ENCODE results near the gene XRCC3.
"Not testable (repeated sequence)": the region's sequence is repeated elsewhere in the genome, so short reads cannot be mapped to it uniquely, and the experiment has no call there.

XRCC3 gene

GRCh38 chr14:103696466-103697071 lies 18.7 kb downstream of the XRCC3 start:
- ATAC-seq (replicated peaks) (no peak), DNase-seq (no peak)
- Mint-ChIP-seq H3K9me3 (no peaks in the 10 kb centered on the region), H3K4me1 (ENCODE audit: low read depth in 2 of 2) (peaks cover 3 to 9% of the 10 kb centered on the region in 2 donors), H3K4me3 (no peak overlapping the region), H3K36me3 (ENCODE audit: insufficient read depth) (peaks cover 28% of the 10 kb centered on the region), H3K27ac (peak overlapping the region in 1 of 2 donors; percentile 29), H3K27me3 (no peaks in the 10 kb centered on the region)

- no peaks in the 10 kb centered on the region for H3K27me3 Mint-ChIP-seq
- peaks cover 3 to 9% of the 10 kb centered on the region in 2 donors for H3K4me1 Mint-ChIP-seq (ENCODE audit: low read depth in 2 of 2)
- DNase-seq = no peak
- no peak for ATAC-seq (replicated peaks)
- peak overlapping the region in 1 of 2 donors; percentile 29 for H3K27ac Mint-ChIP-seq
- no peak overlapping the region for H3K4me3 Mint-ChIP-seq
- H3K9me3 Mint-ChIP-seq = no peaks in the 10 kb centered on the region
- H3K36me3 Mint-ChIP-seq (ENCODE audit: insufficient read depth) = peaks cover 31% of the 10 kb centered on the region
Measured at GRCh38 chr14:103696070-103696402, 19.2 kb downstream of the XRCC3 start.

- peaks cover 3 to 9% of the 10 kb centered on the region in 2 donors for H3K4me1 Mint-ChIP-seq (ENCODE audit: low read depth in 2 of 2)
- DNase-seq (no peak), ATAC-seq (replicated peaks) (no peak)
- no peak overlapping the region for H3K4me3 Mint-ChIP-seq
- H3K36me3 Mint-ChIP-seq (ENCODE audit: insufficient read depth) = peaks cover 35% of the 10 kb centered on the region
- H3K27me3 Mint-ChIP-seq = no peaks in the 10 kb centered on the region
- H3K9me3 Mint-ChIP-seq = no peaks in the 10 kb centered on the region
- H3K27ac Mint-ChIP-seq = no peak overlapping the region
Measured at GRCh38 chr14:103695296-103696069, 19.8 kb downstream of the XRCC3 start.

DNA sequence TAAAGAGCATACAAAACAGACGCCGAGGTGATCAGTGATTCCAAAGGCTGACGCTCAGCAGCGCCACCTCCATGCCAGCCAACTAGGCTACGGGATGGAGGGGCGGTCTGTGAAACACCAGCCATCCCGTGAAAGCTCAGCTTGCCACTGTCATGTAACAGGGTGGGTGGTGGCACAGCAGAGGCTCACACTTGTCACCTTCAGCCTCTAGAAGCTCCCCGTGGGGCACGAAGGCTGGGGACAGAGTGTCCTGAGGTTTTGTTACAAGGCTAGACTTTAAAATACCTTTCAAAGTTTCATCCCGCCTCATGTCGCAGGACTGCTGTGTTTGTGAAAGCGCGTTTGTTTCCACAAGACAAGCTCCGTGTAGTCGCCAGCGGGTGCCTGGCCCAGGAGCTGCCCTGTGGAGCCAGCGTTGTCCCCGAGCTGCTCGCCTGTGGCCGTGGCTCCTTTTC lies 20.7 kb downstream of the XRCC3 start:
- Mint-ChIP-seq H3K36me3 (ENCODE audit: insufficient read depth) (peaks cover 33% of the 10 kb centered on the region), H3K9me3 (no peaks in the 10 kb centered on the region), H3K27ac (no peak overlapping the region), H3K4me3 (no peak overlapping the region), H3K27me3 (no peaks in the 10 kb centered on the region), H3K4me1 (ENCODE audit: low read depth in 2 of 2) (peaks cover 4 to 8% of the 10 kb centered on the region in 2 donors)
- DNase-seq (no peak), ATAC-seq (replicated peaks) (no peak)

GRCh38 chr14:103693515-103693914 lies 21.7 kb downstream of the XRCC3 start:
- Mint-ChIP-seq H3K27me3 (no peaks in the 10 kb centered on the region), H3K9me3 (no peaks in the 10 kb centered on the region), H3K36me3 (ENCODE audit: insufficient read depth) (peaks cover 34% of the 10 kb centered on the region), H3K27ac (peak overlapping the region in 1 of 2 donors; percentile 29), H3K4me3 (no peak overlapping the region), H3K4me1 (ENCODE audit: low read depth in 2 of 2) (peaks cover 6 to 8% of the 10 kb centered on the region in 2 donors)
- ATAC-seq (replicated peaks) = no peak
- DNase-seq = no peak

- DNase-seq (no peak), ATAC-seq (replicated peaks) (no peak)
- H3K9me3 Mint-ChIP-seq = no peaks in the 10 kb centered on the region
- no peak overlapping the region for H3K27ac Mint-ChIP-seq
- H3K36me3 Mint-ChIP-seq (ENCODE audit: insufficient read depth) = peaks cover 40% of the 10 kb centered on the region
- H3K4me3 Mint-ChIP-seq = no peak overlapping the region
- H3K27me3 Mint-ChIP-seq = no peaks in the 10 kb centered on the region
- H3K4me1 Mint-ChIP-seq (ENCODE audit: low read depth in 2 of 2) = peaks cover 6 to 9% of the 10 kb centered on the region in 2 donors
Measured at GRCh38 chr14:103692871-103693270, 22.4 kb downstream of the XRCC3 start.

GRCh38 chr14:103692159-103692558 lies 23.1 kb downstream of the XRCC3 start:
- no peaks in the 10 kb centered on the region for H3K9me3 Mint-ChIP-seq
- H3K36me3 Mint-ChIP-seq (ENCODE audit: insufficient read depth) = peaks cover 47% of the 10 kb centered on the region
- DNase-seq (no peak), ATAC-seq (replicated peaks) (no peak)
- H3K27me3 Mint-ChIP-seq = no peaks in the 10 kb centered on the region
- H3K4me3 Mint-ChIP-seq = no peak overlapping the region
- H3K27ac Mint-ChIP-seq = peak overlapping the region in 1 of 2 donors; percentile 35
- peaks cover 6 to 9% of the 10 kb centered on the region in 2 donors for H3K4me1 Mint-ChIP-seq (ENCODE audit: low read depth in 2 of 2)

GRCh38 chr14:103691655-103692054 lies 23.6 kb downstream of the XRCC3 start:
- H3K27me3 Mint-ChIP-seq; H3K4me1 Mint-ChIP-seq (ENCODE audit: low read depth in 2 of 2); DNase-seq; H3K4me3 Mint-ChIP-seq; H3K9me3 Mint-ChIP-seq; ATAC-seq (replicated peaks): not testable (repeated sequence)
- Mint-ChIP-seq H3K27ac (peak overlapping the region; percentile 35), H3K36me3 (ENCODE audit: insufficient read depth) (peaks cover 52% of the 10 kb centered on the region)

DNA sequence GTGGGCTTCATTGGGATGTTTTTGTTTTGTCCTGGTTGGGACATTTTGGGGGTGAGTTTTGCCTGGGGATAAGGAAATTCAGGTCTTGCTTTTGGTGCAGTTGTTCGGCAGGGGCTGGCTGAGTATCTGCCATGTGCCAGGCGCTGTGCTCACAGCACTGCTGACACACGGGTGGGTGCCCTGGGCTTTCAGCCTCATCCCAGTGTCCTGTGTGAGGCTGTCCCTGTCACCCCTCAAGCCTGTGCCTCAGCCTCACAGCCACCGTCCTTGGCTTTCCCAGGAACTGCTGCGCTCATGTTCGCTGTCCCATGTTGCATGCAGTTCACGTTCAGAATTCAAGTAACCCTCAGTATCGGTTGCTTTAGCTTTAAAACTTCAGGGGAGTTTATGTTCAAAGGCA lies 24.9 kb downstream of the XRCC3 start:
- Mint-ChIP-seq H3K36me3 (ENCODE audit: insufficient read depth) (peaks cover 65% of the 10 kb centered on the region), H3K27ac (no peak overlapping the region), H3K4me1 (ENCODE audit: low read depth in 2 of 2) (peaks cover 3 to 4% of the 10 kb centered on the region in 2 donors), H3K4me3 (no peak overlapping the region), H3K27me3 (no peaks in the 10 kb centered on the region), H3K9me3 (no peaks in the 10 kb centered on the region)
- no peak for ATAC-seq (replicated peaks)
- DNase-seq = no peak

DNA sequence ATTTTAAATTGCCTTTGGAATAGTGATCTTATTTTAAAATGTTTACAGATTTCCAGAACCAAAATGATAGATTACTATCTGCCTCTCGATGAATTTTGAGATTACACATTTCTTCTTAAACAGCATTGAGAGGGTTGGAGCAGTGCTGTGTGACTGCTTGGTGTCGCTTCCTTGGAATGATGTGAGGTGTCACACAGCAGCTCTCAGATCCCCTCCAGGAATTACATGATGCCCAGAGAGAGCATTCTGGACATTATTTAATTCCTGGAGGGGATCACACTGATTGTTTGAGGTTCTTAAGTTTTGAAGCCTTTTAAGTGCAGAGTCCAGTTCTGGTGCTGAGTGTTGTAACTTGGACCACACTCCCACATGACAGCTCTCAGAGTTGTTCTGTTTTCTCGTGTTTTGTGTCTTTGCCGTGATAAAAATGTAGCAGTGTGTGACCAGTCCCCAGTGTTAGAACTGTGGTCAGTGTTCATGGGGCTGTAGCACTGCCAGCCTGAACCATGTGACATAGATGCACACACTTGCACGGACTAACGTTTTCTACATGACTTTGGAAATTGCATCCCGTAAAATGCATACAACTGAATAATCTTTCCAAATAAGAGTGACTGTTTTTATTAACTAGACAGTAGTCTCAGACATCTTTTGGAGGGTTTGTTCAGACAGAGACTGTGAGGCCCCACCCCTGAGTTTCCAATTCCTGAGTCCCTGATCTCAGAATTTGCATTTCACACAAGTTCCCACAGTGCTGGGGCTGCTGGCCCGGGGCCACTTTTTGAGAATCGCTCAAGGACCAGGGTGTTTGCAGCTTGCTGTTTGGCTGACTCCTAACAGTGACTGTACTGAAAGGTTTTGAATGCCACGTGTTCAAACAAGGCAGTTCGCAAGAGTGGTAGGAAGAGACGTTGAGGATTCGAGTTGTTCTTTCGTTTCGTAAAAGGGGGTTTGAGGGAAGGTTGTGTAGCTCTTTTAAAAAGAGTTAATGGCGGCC lies 26.0 kb downstream of the XRCC3 start:
- Mint-ChIP-seq H3K27ac (peak overlapping the region in 1 of 2 donors; percentile 41), H3K27me3 (no peaks in the 10 kb centered on the region), H3K4me3 (no peak overlapping the region), H3K9me3 (no peaks in the 10 kb centered on the region), H3K36me3 (ENCODE audit: insufficient read depth) (peaks cover 73% of the 10 kb centered on the region), H3K4me1 (ENCODE audit: low read depth in 2 of 2) (peaks cover 1 to 3% of the 10 kb centered on the region in 2 donors)
- no peak for DNase-seq
- no peak for ATAC-seq (replicated peaks)

DNA sequence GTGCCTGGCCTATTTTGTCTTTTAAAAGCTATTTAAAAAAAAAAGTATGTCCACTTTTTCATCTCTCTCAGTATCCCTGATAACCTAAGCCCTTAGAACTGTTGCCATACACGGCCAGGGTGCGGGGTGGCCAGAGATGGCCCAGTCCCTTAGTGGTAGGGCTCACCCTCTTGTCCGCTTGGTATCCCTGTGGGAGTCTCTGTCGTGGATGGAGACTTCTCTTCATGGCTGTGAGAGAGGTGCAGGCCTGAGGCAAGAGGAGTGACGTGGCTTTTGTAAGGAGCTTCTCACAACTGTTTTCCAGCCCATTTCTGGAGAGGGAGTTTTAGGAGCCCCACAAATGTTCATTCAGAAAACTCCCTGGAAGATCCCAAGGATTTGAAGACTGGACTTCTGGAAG lies 26.8 kb downstream of the XRCC3 start:
- DNase-seq (no peak), ATAC-seq (replicated peaks) (no peak)
- H3K36me3 Mint-ChIP-seq (ENCODE audit: insufficient read depth) = peaks cover 73% of the 10 kb centered on the region
- H3K27ac Mint-ChIP-seq = no peak overlapping the region
- H3K4me3 Mint-ChIP-seq = no peak overlapping the region
- no peaks in the 10 kb centered on the region for H3K9me3 Mint-ChIP-seq
- no peaks in the 10 kb centered on the region for H3K27me3 Mint-ChIP-seq
- peaks cover 1 to 3% of the 10 kb centered on the region in 2 donors for H3K4me1 Mint-ChIP-seq (ENCODE audit: low read depth in 2 of 2)

DNA sequence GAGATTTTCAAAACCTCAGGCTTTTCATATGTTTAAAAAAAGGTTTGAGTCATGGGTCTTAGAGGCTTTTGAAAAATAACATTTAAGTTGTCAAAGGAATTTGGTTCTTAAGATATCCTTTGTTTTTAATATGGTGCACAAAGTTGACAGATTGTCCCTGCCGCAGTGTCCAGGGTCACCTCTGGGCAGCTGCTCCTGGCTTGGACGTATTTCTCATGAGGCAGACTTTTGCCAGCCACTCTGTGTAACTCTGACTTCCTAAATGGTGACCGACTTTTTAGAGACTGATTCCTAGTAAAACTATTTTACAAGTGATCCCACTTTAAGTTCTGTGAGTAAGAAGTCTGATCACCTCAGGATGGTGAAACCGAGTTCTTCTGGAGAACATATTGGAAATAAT lies 27.5 kb downstream of the XRCC3 start:
- ATAC-seq (replicated peaks) (no peak), DNase-seq (no peak)
- H3K27ac Mint-ChIP-seq = no peak overlapping the region
- H3K4me3 Mint-ChIP-seq = no peak overlapping the region
- no peaks in the 10 kb centered on the region for H3K9me3 Mint-ChIP-seq
- H3K36me3 Mint-ChIP-seq (ENCODE audit: insufficient read depth) = peaks cover 74% of the 10 kb centered on the region
- H3K4me1 Mint-ChIP-seq (ENCODE audit: low read depth in 2 of 2) = peaks cover 1 to 3% of the 10 kb centered on the region in 2 donors
- no peaks in the 10 kb centered on the region for H3K27me3 Mint-ChIP-seq

GRCh38 chr14:103686831-103687485 lies 28.3 kb downstream of the XRCC3 start:
- Mint-ChIP-seq H3K27ac (no peak overlapping the region), H3K4me3 (no peak overlapping the region), H3K36me3 (ENCODE audit: insufficient read depth) (peaks cover 79% of the 10 kb centered on the region), H3K27me3 (no peaks in the 10 kb centered on the region), H3K4me1 (ENCODE audit: low read depth in 2 of 2) (peaks cover 1 to 3% of the 10 kb centered on the region in 2 donors), H3K9me3 (no peaks in the 10 kb centered on the region)
- no peak for ATAC-seq (replicated peaks)
- DNase-seq = no peak
